ENCODE data around the gene LCP2. TPM values are rescaled to one million over a fixed set of nuclear protein-coding genes. Genes with fewer than 3 reads are reported as not detected.
A peak's percentile ranks its signal among the peaks of the same experiment; 100 is the strongest.

LCP2 gene
- total and polyA plus RNA-seq, 10 of the 15 experiments (the other 5 are each of a cell fraction or from before 2014, with no cell fraction given): 8.0 to 50.5 (median 20.6) TPM

GRCh38 chr5:170294556-170294955 is 3.0 kb downstream of the LCP2 start (continued):
- TF ChIP-seq TCF12 (IDR thresholded peaks at IDR 0.05; ENCODE audit: low read depth, low read length) (no peak), RBBP5 (conservative IDR thresholded peaks at IDR 0.05) (no peak), STAT3 (IDR thresholded peaks at IDR 0.05; ENCODE audit: low read depth, low read length) (no peak)

DNA sequence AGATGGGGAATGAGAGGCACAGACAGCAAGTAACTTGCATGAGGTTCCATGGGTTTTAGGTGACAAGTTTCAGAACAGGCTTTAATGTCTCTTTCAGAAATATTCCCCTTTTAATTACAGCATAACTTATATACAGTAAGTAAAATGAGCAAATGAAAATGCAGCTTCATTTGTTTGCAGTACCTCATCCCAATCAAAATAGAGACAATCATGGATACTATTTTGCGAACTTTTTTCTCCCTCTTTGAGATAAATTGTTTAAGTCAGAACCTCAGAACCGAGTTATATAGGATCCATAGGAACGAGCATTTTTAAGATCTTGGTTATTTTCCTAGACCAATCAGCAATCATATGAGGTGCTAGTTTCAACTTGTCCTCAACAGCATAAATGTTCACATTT is 3.5 kb downstream of the LCP2 start:
- ChIA-PET CTCF (interaction anchor here (1.0 to 11.3 kb wide), 15 partner anchors 8 to 127 kb away, joined by 3 to 139 read pairs (median 11); no protein-coding TSS in a partner anchor), RAD21 (ENCODE audit: unreplicated experiment) (interaction anchor here (0.6 to 13.4 kb wide), 11 partner anchors 9 to 1630 kb away, joined by 3 to 274 read pairs (median 68); partner anchors contain the start of gene KCNMB1), POLR2A (interaction anchor here (0.7 to 11.9 kb wide), 11 partner anchors 10 to 94 kb away, joined by 3 to 169 read pairs (median 14); no protein-coding TSS in a partner anchor), SMC1A (ENCODE audit: uncharacterized antibody, unreplicated experiment) (interaction anchor here (1.2 to 23.0 kb wide), 14 partner anchors 8 to 101 kb away, joined by 3 to 451 read pairs (median 29); no protein-coding TSS in a partner anchor)
- H2AFZ ChIP-seq (ENCODE audit: control insufficient read depth, low read depth, low read length): no peak overlapping the region
- no TSS peak for BruUV-seq (replicated peaks)
- H3K27me3 ChIP-seq (replicated peaks in 1 of 2; ENCODE audit: control insufficient read depth in 2 of 2, insufficient read depth in 2 of 2, low read length in 1 of 2): no peaks in the 10 kb centered on the region
- no peak for FAIRE-seq
- H3K4me3 ChIP-seq: peak overlapping the region; percentile 77
- no peak overlapping the region for H3K9ac ChIP-seq (ENCODE audit: control insufficient read depth, insufficient read depth, low read length)
- no peak overlapping the region for H3K27ac ChIP-seq (ENCODE audit: control insufficient read depth, insufficient read depth)
- TF ChIP-seq ZBTB4 (CRISPR knock-in tag; IDR thresholded peaks at IDR 0.05): no peak
- peaks cover 33% of the 10 kb centered on the region for H3K79me2 ChIP-seq (ENCODE audit: control insufficient read depth, insufficient read depth, low read length)
- ATAC-seq: no peak
- no peaks in the 10 kb centered on the region for H4K20me1 ChIP-seq (ENCODE audit: control insufficient read depth, insufficient read depth)
- no peaks in the 10 kb centered on the region; the same call in 1 of the 3 replicates for H3K9me3 ChIP-seq (replicated peaks; ENCODE audit: control insufficient read depth, insufficient read depth, low read length)
- no peak for DNase-seq (ENCODE audit: low read depth, low spot score)
- in situ Hi-C loops (cut with MboI) (no loop called here), intact Hi-C loops (cut with micrococcal nuclease; ENCODE audit: unreplicated experiment) (no loop called here)
- 92% methylated on average over 3 of the region's 3 CpGs for WGBS (ENCODE audit: insufficient coverage, insufficient replicate concordance, low lambda C conversion rate, missing lambda C conversion rate)
- peaks cover 21% of the 10 kb centered on the region for H3K4me1 ChIP-seq (ENCODE audit: control insufficient read depth, insufficient read depth, low read length)
- peaks cover 7% of the 10 kb centered on the region in 2 experiments; a peak in 3 of 4 replicates for H3K36me3 ChIP-seq (ENCODE audit: control insufficient read depth in 2 of 2, insufficient read depth in 2 of 2, low read length in 1 of 2)
- peak overlapping the region; percentile 81 for H3K4me2 ChIP-seq (ENCODE audit: control insufficient read depth, insufficient read depth)
